Right renal cortex interstitium (tissue), 3 donors: Measurements from ENCODE around the gene USP36. TPM values are rescaled to one million over a fixed set of nuclear protein-coding genes. Genes with fewer than 3 reads are reported as not detected.
"Not testable (repeated sequence)": the region's sequence is repeated elsewhere in the genome, so short reads cannot be mapped to it uniquely, and the experiment has no call there.

Source experiments
- DNase-seq, 3 donors: peaks; one replicate each; pipeline ENCODE4 v3.0.0-alpha.2; 2013; ENCODE audit warnings: low read depth in 3 of 3, low spot score in 2 of 3
- polyA plus RNA-seq, 3 donors: library from polyadenylated mRNA; unstranded; fragments of 120-200 nt; gene quantifications; one replicate each; pipeline ENCODE4 v1.2.1, GENCODE V29; 2013; ENCODE audit not compliant: insufficient read length in 3 of 3

The USP36 gene
- polyA plus RNA-seq, 3 donors = 32.8 to 39.4 (median 38.6) TPM

GRCh38 chr17:78794864-78795640, 45.6 kb downstream of the USP36 start:
- no peak for DNase-seq

DNA sequence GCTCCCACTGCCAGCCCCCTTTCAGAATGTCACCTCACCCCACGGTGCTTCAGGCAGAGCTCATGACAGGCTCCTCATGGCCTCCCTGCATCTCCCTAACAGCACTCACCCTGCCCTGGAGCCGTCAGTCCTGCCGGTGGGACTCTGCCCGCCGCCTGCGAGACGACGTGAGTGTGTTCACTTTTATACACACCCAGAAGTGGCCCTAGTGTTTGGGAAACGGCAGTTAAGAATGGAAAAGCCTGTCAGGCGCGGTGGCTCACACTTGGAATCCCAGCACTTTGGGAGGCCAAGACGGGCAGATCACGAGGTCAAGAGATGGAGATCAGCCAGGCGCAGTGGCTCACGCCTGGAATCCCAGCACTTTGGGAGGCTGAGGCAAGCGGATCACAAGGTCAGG, 46.2 kb downstream of the USP36 start:
- no peak for DNase-seq

DNA sequence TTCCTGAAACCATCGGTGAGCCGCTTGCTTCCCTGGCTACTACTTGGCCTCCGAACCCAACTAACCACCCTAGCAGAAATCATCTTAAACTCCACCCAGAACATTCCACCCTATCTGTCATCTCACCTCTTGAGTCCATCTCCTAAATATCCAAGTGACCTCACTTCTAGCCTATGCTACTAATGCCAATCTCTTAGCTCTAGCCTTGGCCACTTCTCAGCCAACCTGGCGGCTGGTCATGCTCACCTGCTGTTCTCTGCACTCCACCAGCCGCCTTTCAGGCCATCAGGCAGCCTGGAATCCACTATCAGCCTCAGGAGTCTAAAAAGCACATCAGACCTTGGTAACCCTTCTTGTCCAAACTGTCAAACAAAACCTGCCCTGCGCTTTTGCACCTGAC, 46.6 kb downstream of the USP36 start:
- no peak for DNase-seq

- no peak for DNase-seq
Observed at GRCh38 chr17:78793415-78793814, 47.2 kb downstream of the USP36 start.

DNA sequence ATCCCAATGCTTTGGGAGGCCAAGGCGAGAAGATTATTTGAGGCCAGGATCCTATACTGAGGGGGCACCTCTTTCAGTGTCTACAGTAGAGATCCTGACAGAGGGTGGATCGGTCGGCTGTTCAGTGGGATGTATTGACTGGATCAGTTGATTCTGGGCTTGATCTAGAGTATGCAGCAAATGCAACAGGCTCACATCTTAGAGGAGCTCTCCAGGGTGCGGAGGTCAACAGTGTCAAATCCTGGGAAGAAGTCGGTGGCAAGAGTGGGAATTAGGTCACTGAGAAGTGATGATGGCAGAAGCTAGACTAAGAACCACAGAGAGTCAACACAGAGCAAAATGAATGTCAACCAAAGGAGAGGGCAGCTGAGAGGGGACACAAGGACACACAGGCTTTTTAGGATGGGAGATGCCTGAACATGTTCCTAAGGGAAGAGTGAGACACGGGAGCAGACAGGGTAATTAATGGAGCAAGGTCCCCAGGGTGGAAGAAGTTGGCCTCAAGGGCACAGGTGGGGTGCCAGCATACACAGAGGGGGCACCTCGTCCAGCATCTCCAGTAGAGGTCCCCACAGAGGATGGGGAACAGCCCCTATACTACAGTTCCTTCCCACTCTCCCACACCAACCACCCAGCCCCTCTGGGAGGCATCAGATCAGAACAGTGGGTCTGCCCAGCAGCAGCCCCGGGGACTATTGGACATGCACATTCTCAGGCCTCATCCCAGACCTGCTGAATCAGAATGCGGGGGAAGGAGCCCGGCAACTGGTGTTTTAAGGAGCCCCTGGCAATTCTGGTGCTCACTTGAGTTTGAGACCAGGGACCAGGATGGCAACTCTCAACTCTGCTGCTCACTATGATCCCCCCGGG, 48.5 kb downstream of the USP36 start:
- DNase-seq = no peak

DNA sequence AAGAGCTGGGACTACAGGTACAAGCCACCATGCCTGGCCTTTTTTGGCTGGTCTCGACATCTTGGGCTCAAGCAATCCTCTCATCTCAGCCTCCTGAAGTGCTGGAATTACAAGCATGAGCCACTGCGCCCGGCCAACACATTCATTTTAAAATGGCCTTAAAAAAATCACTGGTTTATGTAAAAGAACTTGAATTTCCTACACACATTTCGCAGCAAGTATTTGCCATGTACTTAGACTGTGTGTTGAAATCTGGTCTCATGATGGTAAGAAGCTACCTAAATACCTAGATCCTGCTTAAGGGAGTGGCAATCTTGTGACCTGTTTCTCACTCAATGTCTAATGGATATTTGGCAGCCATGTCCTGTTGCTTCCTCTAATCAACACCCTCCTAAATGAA, 50.1 kb downstream of the USP36 start:
- no peak for DNase-seq

DNA sequence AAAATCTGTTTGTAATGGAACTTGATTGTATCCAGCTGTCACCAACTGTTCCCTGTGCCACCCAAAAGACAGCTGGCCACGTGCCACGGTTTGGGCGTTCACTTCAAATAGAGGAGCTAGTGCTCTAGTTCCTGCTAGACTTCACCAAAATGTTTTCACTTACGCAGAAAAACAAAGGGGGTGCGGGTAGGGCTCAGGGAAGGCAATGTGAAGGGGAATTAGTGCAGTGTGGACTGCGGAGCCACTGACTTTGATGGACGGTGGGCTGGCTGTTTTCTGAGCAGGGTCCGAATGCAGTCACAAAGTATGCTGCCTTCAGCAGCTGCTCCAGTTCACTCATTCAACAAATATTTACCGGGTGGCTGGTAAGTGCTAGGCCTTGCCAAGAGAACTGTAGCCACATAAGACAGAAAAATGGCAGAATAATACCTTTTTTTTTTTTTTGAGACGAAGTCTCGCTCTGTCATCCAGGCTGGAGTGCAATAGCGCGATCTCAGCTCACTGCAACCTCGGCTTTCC, 50.9 kb downstream of the USP36 start:
- no peak for DNase-seq

- DNase-seq = no peak
Observed at GRCh38 chr17:78789149-78789662, 51.4 kb downstream of the USP36 start.

DNA sequence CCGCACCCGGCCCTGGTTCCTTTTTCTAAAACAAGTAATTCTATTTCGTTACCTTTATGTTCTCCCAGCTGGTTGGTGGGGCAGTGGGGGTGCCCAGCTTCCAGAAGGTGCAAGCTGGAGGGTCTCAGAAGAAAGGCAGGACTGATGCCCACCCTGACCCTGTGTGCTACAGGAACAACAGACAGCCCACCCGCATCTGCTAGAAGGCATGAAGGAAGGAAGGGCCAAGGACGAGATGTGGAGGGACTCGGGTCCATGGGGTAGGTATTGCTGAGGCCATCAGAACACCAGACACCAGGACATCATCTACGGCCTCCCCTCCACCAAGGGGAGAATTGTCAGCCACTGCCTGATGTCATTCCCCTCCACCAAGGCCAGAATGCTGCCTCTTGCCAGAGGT, 52.2 kb downstream of the USP36 start:
- no peak for DNase-seq

- DNase-seq = no peak
Observed at GRCh38 chr17:78787444-78787843, 53.2 kb downstream of the USP36 start.

DNA sequence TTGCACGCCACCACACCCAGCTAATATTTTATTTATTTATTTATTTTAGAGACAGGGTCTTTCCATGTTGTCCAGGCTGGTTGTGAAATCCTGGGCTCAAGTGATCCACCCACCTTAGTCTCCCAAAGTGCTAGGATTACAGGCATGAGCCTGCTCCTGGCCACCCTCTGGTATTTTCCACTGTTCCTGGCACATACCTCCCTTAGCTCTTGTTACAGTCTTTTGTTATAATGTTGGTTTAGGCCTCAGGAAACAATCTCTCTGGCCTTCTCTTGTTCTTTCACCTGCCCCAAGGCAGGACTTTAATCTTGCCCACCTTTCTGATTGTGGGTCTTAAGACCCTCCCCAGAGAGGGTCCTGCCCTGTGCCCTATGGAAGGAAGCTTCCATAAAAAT, 55.0 kb downstream of the USP36 start:
- DNase-seq = no peak

DNA sequence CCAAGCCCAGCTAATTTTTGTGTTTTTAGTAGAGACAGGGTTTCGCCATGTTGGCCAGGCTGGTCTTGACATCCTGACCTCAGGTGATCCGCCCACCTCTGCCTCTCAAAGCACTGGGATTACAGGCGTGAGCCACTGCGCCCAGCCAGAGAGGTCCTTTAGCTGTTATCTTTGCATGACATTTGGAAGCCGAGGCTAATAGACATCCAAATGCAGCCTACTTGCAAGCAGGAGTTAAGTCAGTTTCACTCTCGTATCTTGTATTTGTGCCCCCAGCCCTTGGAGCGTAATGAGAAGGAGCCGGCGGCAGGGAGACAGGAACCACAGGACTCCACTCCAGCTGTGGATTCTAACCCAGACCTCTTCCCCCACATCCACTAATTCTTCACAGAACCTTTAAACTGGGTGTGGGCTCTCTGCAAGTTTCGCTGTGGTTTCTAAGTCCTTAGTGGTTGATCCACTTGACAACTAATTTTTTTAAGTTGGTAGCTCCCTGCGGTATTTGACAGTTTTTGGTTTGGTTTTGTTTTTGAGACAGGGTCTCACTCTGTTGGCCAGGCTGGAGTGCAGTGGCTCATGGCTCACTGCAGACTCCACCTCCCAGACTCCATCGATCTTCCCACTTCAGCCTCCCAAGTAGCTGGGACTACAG, 55.5 kb downstream of the USP36 start:
- no peak for DNase-seq

GRCh38 chr17:78784352-78784751, 56.3 kb downstream of the USP36 start:
- DNase-seq = no peak

- DNase-seq = no peak
Observed at GRCh38 chr17:78783711-78784324, 56.8 kb downstream of the USP36 start.

DNA sequence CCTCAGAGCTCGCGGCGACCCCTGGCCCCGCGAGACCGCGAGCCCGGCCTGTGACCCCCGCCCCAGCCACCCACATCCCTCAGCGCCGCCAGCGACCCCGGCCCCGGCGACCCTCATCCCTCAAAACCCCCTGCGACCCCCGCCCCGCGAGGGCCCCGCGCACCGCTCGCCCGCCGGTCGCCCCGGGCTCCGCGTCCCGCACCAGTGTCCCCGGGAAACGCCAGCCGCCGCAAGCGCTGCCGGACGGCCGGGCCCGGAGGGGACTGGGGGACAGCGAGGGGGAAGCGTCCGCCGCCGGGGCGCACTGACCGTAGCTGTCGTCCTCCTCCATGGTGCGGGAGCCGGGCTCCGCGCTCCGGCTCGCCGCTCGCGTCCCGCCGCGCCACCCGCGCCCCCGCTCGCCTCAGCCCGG, 58.7 kb downstream of the USP36 start, which contains the start of gene CYTH1:
CYTH1 (minus strand) TSS at position 381 of the 412 bp plus-strand sequence; CDS start at position 331, 50 bp downstream.
- no peak for DNase-seq

DNA sequence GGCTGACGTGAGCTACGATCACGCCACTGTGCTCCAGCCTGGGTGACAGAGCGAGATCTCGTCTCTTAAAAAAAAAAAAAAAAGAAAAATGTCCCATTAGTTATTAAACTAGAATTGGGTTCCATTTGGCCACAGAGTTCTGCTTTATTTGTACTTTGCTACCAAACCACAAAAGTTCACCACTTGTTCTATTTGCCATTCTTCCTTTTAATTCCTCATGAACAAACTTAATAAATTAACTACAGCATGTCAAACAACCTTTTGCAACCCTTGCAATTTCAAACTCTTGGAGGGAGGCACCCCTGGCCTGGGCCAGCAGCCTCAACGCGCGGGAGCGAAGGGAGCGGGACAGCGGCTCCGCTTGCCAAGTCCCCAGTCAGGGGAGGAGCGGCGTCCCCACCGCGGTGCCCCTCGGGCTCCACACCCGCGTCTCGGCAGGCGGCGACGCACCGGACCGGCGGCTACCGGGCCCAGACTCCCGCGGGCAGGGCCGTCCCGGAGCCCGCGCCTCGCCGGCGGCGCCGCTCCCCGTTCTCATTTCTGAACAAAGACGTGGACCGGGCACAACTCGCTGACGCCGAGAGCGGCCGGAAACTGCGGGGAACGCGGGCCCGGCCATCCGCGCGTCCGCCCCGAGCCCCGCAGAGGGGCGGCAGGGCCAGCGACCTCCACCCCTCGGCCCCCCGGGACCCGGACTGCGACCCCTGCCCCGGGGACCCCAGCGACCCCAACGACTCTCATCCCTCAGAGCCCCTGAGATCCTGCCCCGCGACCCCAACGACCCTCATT, 59.3 kb downstream of the USP36 start:
- no peak for DNase-seq

DNA sequence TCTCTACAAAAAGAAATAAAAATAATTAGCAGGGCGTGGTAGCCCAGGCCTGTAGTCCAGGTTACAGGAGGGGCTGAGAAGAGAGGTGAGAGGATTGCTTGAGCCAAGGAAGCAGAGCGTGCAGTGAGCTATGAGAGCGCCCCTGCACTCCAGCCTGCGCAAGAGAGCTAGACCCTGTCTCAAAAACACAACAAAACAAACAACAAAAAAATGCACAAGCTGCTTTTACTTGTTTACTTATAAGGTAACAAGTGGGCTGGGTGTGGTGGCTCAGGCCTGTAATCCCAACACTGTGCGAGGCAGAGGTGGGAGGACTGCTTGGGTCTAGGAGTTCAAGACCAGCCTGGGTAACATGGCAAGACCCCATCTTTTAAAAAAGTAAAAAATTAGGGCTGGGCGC, 60.3 kb downstream of the USP36 start:
- no peak for DNase-seq

DNA sequence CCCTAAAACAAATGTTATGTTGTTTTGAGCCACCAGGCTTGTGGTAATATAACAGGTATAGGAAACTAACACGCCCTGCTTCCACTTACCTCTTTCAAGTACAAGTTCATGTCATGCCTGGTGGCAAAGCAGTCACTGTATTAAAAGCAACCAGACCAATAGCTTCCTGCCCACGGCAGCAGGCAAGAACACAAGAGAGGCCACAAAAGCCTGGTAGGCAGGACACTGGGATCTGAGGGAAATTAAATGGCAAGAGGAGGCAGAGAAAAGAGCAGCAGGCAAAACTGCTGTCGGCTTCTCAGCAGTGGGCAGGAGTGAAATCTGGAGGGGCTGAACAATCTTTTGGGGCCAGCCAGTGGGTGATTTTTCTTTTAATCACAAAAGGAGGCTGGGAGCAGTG, 60.8 kb downstream of the USP36 start:
- DNase-seq = no peak

GRCh38 chr17:78779286-78779651, 61.3 kb downstream of the USP36 start:
- not testable (repeated sequence) for DNase-seq

DNA sequence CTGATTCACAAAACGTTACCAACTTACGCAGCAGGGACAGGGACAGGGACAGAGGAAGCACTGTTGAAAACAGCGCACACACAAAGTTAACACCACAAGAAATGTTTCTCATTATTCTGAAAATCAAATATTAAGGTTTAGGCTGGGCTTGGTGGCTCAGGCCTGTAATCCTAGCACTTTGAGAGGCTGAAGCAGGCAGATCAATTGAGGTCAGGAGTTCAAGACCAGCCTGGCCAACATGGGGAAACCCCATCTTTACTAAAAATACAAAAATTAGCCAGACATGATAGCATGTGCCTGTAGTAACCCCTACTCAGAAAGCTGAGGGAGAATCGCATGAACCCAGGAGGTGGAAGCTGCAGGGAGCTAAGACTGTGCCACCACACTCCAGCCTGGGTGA, 62.7 kb downstream of the USP36 start:
- no peak for DNase-seq
